ENCODE data around the gene NFKBIL1.

The NFKBIL1 gene

GRCh38 chr6:31578184-31579118 lies 31.0 kb downstream of the NFKBIL1 start:
- H3K79me2 ChIP-seq (ENCODE audit: low read length): peaks cover 96% of the 10 kb centered on the region
- H2AFZ ChIP-seq (ENCODE audit: low read depth, low read length): no peak overlapping the region
- TF ChIP-seq, protein P1, sequence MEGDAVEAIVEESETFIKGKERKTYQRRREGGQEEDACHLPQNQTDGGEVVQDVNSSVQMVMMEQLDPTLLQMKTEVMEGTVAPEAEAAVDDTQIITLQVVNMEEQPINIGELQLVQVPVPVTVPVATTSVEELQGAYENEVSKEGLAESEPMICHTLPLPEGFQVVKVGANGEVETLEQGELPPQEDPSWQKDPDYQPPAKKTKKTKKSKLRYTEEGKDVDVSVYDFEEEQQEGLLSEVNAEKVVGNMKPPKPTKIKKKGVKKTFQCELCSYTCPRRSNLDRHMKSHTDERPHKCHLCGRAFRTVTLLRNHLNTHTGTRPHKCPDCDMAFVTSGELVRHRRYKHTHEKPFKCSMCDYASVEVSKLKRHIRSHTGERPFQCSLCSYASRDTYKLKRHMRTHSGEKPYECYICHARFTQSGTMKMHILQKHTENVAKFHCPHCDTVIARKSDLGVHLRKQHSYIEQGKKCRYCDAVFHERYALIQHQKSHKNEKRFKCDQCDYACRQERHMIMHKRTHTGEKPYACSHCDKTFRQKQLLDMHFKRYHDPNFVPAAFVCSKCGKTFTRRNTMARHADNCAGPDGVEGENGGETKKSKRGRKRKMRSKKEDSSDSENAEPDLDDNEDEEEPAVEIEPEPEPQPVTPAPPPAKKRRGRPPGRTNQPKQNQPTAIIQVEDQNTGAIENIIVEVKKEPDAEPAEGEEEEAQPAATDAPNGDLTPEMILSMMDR (IDR thresholded peaks at IDR 0.05; ENCODE audit: low read depth, low read length): no peak
- no peak for TF ChIP-seq EZH2phosphoT487 (IDR thresholded peaks at IDR 0.05; ENCODE audit: low read depth)
- H3K27me3 ChIP-seq (ENCODE audit: low read depth, low read length): no peaks in the 10 kb centered on the region
- H3K4me2 ChIP-seq (ENCODE audit: low read length): peak overlapping the region; percentile 100
- peaks cover 26% of the 10 kb centered on the region for H4K20me1 ChIP-seq (ENCODE audit: insufficient read depth, low read length)
- peak overlapping the region; percentile 100 for H3K27ac ChIP-seq (ENCODE audit: low read length)
- H3K9ac ChIP-seq (ENCODE audit: low read length): peak overlapping the region; percentile 92
- peaks cover 50% of the 10 kb centered on the region for H3K36me3 ChIP-seq (replicated peaks; ENCODE audit: low read depth, low read length)
- H3K9me3 ChIP-seq (ENCODE audit: insufficient read depth, low read length): no peaks in the 10 kb centered on the region
- H3K4me1 ChIP-seq (ENCODE audit: low read length): peaks cover 50% of the 10 kb centered on the region
- peak overlapping the region; percentile 98 for H3K4me3 ChIP-seq (ENCODE audit: low read length)

GRCh38 chr6:31579119-31579505 lies 31.7 kb downstream of the NFKBIL1 start:
- Histone ChIP-seq H3K27me3 (ENCODE audit: low read depth, low read length) (no peaks in the 10 kb centered on the region), H3K79me2 (ENCODE audit: low read length) (peaks cover 94% of the 10 kb centered on the region), H3K9ac (ENCODE audit: low read length) (peak overlapping the region; percentile 94; the same call in 1 of the 2 replicates), H3K9me3 (ENCODE audit: insufficient read depth, low read length) (no peaks in the 10 kb centered on the region), H3K4me2 (ENCODE audit: low read length) (peak overlapping the region; percentile 100), H2AFZ (ENCODE audit: low read depth, low read length) (no peak overlapping the region), H4K20me1 (ENCODE audit: insufficient read depth, low read length) (peaks cover 26% of the 10 kb centered on the region), H3K4me3 (ENCODE audit: low read length) (peak overlapping the region; percentile 98), H3K36me3 (replicated peaks; ENCODE audit: low read depth, low read length) (peaks cover 46% of the 10 kb centered on the region), H3K4me1 (ENCODE audit: low read length) (peaks cover 44% of the 10 kb centered on the region), H3K27ac (ENCODE audit: low read length) (peak overlapping the region; percentile 100)
- no peak for TF ChIP-seq EZH2phosphoT487 (IDR thresholded peaks at IDR 0.05; ENCODE audit: low read depth)
- TF ChIP-seq, protein P1 (IDR thresholded peaks at IDR 0.05; ENCODE audit: low read depth, low read length): no peak

- Histone ChIP-seq H3K9ac (ENCODE audit: low read length) (peak overlapping the region; percentile 94), H3K4me1 (ENCODE audit: low read length) (peaks cover 43% of the 10 kb centered on the region)
Observed at GRCh38 chr6:31579546-31580437, 32.4 kb downstream of the NFKBIL1 start.

More at GRCh38 chr6:31579546-31580437, 32.4 kb downstream of the NFKBIL1 start:
- H3K79me2 ChIP-seq (ENCODE audit: low read length): peaks cover 88% of the 10 kb centered on the region
- H3K9me3 ChIP-seq (ENCODE audit: insufficient read depth, low read length): no peaks in the 10 kb centered on the region
- peak overlapping the region; percentile 100 for H3K4me2 ChIP-seq (ENCODE audit: low read length)
- H4K20me1 ChIP-seq (ENCODE audit: insufficient read depth, low read length): peaks cover 26% of the 10 kb centered on the region
- peak overlapping the region; percentile 98 for H3K4me3 ChIP-seq (ENCODE audit: low read length)
- H3K36me3 ChIP-seq (replicated peaks; ENCODE audit: low read depth, low read length): peaks cover 46% of the 10 kb centered on the region
- no peaks in the 10 kb centered on the region for H3K27me3 ChIP-seq (ENCODE audit: low read depth, low read length)
- no peak for TF ChIP-seq EZH2phosphoT487 (IDR thresholded peaks at IDR 0.05; ENCODE audit: low read depth)
- TF ChIP-seq, protein P1 (IDR thresholded peaks at IDR 0.05; ENCODE audit: low read depth, low read length): no peak
- H3K27ac ChIP-seq (ENCODE audit: low read length): peak overlapping the region; percentile 100
- no peak overlapping the region for H2AFZ ChIP-seq (ENCODE audit: low read depth, low read length)

All from OCI-LY3 (cell line).